Fibroblast of lung (primary cell): ENCODE measurements around the gene MACF1.

Experiments used
- CTCF ChIP-seq, 2 donors: IDR thresholded peaks in 1 of 2; conservative IDR thresholded peaks in 1 of 2; 1 replicate in 1 of 2; 2 replicates in 1 of 2; pipeline ENCODE4 v1.5.1; 2011 to 2012; ENCODE audit warnings: low read length in 2 of 2, control low read depth in 1 of 2, inconsistent platforms in 1 of 2, low read depth in 1 of 2, mild to moderate bottlenecking in 1 of 2
- EZH2 ChIP-seq: IDR thresholded peaks from 2 replicates; pipeline ENCODE4 v1.5.1; 2012; ENCODE audit warnings: low read length, control low read depth, mild to moderate bottlenecking; ENCODE audit errors: missing control alignments

GRCh38 chr1:39405358-39405757 lies 200.9 kb downstream of the MACF1 start:
- no peak for TF ChIP-seq CTCF (conservative IDR thresholded peaks at IDR 0.05 in 1 of 2, IDR thresholded peaks at IDR 0.05 in 1 of 2; ENCODE audit: low read depth in 1 of 2, low read length in 2 of 2)
- TF ChIP-seq EZH2, result no peak
